ENCODE measurements around the gene PRDX5. TPM values are rescaled to one million over a fixed set of nuclear protein-coding genes. Genes with fewer than 3 reads are reported as not detected.

PRDX5 gene
- total and polyA plus RNA-seq, 9 of the 15 experiments (the other 6 are each of a cell fraction or from before 2014, with no cell fraction given): 40.8 to 327 (median 204) TPM

- TF ChIP-seq TCF7 (IDR thresholded peaks at IDR 0.05; ENCODE audit: borderline replicate concordance) (0 out of 2 replicates have a peak, but pooled peaks have one; percentile 10), NELFE (IDR thresholded peaks at IDR 0.05; ENCODE audit: insufficient read depth, insufficient read length) (no peak), SRSF1 (IDR thresholded peaks at IDR 0.05; ENCODE audit: low read depth, low read length) (peak; percentile 100), NONO (IDR thresholded peaks at IDR 0.05; ENCODE audit: low read depth in 2 of 2, low read length in 1 of 2) (no peak; a peak in 2 of 4 replicates), NR2C1 (IDR thresholded peaks at IDR 0.05) (peak; percentile 74), NR2C1 (tag; IDR thresholded peaks at IDR 0.05) (peak; percentile 83), CTCFL (IDR thresholded peaks at IDR 0.05; ENCODE audit: borderline replicate concordance, insufficient read depth, low read depth, low read length, poor library complexity, severe bottlenecking) (peak; percentile 23), SAP30 (IDR thresholded peaks at IDR 0.05; ENCODE audit: borderline replicate concordance, insufficient read depth, low read depth, low read length, poor library complexity, severe bottlenecking) (peak; percentile 82), DPF2 (IDR thresholded peaks at IDR 0.05) (peak; percentile 32; the same call in 1 of the 2 replicates), CXXC5 (CRISPR knock-in tag; IDR thresholded peaks at IDR 0.05) (peak; percentile 97), HMGN3 (IDR thresholded peaks at IDR 0.05; ENCODE audit: borderline replicate concordance, extremely low read depth, insufficient read length, low read depth, low read length) (peak; percentile 46), TRIM24 (IDR thresholded peaks at IDR 0.05) (no peak), GTF2E2 (tag; IDR thresholded peaks at IDR 0.05) (peak; percentile 80; the same call in 1 of the 2 replicates), ZNF24 (IDR thresholded peaks at IDR 0.05) (peak; percentile 100), SOX6 (IDR thresholded peaks at IDR 0.05) (no peak)
- TF ChIP-seq, protein P1, sequence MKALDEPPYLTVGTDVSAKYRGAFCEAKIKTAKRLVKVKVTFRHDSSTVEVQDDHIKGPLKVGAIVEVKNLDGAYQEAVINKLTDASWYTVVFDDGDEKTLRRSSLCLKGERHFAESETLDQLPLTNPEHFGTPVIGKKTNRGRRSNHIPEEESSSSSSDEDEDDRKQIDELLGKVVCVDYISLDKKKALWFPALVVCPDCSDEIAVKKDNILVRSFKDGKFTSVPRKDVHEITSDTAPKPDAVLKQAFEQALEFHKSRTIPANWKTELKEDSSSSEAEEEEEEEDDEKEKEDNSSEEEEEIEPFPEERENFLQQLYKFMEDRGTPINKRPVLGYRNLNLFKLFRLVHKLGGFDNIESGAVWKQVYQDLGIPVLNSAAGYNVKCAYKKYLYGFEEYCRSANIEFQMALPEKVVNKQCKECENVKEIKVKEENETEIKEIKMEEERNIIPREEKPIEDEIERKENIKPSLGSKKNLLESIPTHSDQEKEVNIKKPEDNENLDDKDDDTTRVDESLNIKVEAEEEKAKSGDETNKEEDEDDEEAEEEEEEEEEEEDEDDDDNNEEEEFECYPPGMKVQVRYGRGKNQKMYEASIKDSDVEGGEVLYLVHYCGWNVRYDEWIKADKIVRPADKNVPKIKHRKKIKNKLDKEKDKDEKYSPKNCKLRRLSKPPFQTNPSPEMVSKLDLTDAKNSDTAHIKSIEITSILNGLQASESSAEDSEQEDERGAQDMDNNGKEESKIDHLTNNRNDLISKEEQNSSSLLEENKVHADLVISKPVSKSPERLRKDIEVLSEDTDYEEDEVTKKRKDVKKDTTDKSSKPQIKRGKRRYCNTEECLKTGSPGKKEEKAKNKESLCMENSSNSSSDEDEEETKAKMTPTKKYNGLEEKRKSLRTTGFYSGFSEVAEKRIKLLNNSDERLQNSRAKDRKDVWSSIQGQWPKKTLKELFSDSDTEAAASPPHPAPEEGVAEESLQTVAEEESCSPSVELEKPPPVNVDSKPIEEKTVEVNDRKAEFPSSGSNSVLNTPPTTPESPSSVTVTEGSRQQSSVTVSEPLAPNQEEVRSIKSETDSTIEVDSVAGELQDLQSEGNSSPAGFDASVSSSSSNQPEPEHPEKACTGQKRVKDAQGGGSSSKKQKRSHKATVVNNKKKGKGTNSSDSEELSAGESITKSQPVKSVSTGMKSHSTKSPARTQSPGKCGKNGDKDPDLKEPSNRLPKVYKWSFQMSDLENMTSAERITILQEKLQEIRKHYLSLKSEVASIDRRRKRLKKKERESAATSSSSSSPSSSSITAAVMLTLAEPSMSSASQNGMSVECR (CRISPR knock-in tag; IDR thresholded peaks at IDR 0.05): peak; percentile 54
- TF ChIP-seq, protein P2, sequence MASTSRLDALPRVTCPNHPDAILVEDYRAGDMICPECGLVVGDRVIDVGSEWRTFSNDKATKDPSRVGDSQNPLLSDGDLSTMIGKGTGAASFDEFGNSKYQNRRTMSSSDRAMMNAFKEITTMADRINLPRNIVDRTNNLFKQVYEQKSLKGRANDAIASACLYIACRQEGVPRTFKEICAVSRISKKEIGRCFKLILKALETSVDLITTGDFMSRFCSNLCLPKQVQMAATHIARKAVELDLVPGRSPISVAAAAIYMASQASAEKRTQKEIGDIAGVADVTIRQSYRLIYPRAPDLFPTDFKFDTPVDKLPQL (IDR thresholded peaks at IDR 0.05; ENCODE audit: extremely low read depth, insufficient read length): peak; percentile 97
- TF ChIP-seq, protein P3, sequence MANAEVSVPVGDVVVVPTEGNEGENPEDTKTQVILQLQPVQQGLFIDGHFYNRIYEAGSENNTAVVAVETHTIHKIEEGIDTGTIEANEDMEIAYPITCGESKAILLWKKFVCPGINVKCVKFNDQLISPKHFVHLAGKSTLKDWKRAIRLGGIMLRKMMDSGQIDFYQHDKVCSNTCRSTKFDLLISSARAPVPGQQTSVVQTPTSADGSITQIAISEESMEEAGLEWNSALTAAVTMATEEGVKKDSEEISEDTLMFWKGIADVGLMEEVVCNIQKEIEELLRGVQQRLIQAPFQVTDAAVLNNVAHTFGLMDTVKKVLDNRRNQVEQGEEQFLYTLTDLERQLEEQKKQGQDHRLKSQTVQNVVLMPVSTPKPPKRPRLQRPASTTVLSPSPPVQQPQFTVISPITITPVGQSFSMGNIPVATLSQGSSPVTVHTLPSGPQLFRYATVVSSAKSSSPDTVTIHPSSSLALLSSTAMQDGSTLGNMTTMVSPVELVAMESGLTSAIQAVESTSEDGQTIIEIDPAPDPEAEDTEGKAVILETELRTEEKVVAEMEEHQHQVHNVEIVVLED (CRISPR knock-in tag; IDR thresholded peaks at IDR 0.05): peak; percentile 39; the same call in 1 of the 2 replicates
Measured at GRCh38 chr11:64284962-64285884, 32.7 kb upstream of the PRDX5 start, which contains the start of gene GPR137 (continued).
